OCI-LY3 (cell line): ENCODE data around the gene LOXHD1.

Experiments
- EZH2phosphoT487 ChIP-seq: fragments of 200-600 bp; shearing (Covaris generic); IDR thresholded peaks from 2 replicates; pipeline ENCODE4 v1.6.1; 2018; ENCODE audit warnings: antibody characterized with exemption, mixed run types, low read depth
- TF ChIP-seq, protein P1 (sequence below): fragments of 200-600, 300-600 bp; sonication (generic); IDR thresholded peaks from 2 replicates; pipeline ENCODE4 v1.5.1; 2014; ENCODE audit warnings: antibody characterized with exemption, low read length, low read depth

DNA sequence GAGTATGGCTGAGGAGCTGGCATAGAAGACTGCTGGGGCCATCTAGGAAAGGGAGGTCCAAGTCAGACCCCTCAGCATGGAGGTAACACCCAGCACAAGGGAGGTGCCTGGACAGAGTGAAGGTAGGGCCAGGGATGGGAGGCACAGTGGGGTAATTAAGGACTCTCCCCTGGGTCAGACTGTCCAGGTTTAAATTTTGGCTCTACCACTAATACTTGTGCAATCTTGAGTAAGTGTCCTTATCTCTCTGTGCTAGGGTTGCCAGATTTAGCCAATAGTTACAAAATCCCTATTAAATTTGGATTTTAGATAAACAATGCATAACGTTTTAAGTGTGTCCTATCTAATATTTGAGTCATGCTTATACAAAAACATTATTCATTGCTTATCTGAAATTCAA lies 109.5 kb downstream of the LOXHD1 start:
- TF ChIP-seq, protein P1, sequence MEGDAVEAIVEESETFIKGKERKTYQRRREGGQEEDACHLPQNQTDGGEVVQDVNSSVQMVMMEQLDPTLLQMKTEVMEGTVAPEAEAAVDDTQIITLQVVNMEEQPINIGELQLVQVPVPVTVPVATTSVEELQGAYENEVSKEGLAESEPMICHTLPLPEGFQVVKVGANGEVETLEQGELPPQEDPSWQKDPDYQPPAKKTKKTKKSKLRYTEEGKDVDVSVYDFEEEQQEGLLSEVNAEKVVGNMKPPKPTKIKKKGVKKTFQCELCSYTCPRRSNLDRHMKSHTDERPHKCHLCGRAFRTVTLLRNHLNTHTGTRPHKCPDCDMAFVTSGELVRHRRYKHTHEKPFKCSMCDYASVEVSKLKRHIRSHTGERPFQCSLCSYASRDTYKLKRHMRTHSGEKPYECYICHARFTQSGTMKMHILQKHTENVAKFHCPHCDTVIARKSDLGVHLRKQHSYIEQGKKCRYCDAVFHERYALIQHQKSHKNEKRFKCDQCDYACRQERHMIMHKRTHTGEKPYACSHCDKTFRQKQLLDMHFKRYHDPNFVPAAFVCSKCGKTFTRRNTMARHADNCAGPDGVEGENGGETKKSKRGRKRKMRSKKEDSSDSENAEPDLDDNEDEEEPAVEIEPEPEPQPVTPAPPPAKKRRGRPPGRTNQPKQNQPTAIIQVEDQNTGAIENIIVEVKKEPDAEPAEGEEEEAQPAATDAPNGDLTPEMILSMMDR = no peak
- TF ChIP-seq EZH2phosphoT487 = no peak
